ENCODE measurements around the gene SEC24C. TPM values are rescaled to one million over a fixed set of nuclear protein-coding genes. Genes with fewer than 3 reads are reported as not detected.

Gene SEC24C
- total and polyA plus RNA-seq, 2 of the 13 experiments (the other 11 are each of a cell fraction or from before 2014, with no cell fraction given) = 63.1 to 66.4 TPM

GRCh38 chr10:73803680-73804286, 59.6 kb downstream of the SEC24C start:
- ChIA-PET POLR2A (no interaction called here), CTCF (ENCODE audit: low intra/inter-chr PET ratio, low total read pairs) (no interaction called here)
- no peaks in the 10 kb centered on the region for H3K9me3 ChIP-seq (ENCODE audit: low read length)
- peaks cover 2% of the 10 kb centered on the region for H3K4me1 ChIP-seq (ENCODE audit: insufficient read depth, low read length)
- no TSS peak for BruUV-seq (replicated peaks)
- H3K4me3 ChIP-seq (replicated peaks in 1 of 3; ENCODE audit: insufficient read depth in 1 of 3, low read depth in 2 of 3, low read length in 3 of 3) = no peak overlapping the region
- intact Hi-C loops (cut with micrococcal nuclease; ENCODE audit: unreplicated experiment) = no loop called here
- FAIRE-seq = no peak
- no peak for DNase-seq (ENCODE audit: low spot score)
- no peak overlapping the region for H3K4me2 ChIP-seq (ENCODE audit: low read depth, low read length)
- no peak overlapping the region for H3K27ac ChIP-seq (ENCODE audit: extremely low read length, insufficient read depth, low read length)
- ATAC-seq = no peak
- H2AFZ ChIP-seq (ENCODE audit: low read length) = no peak overlapping the region
- H3K36me3 ChIP-seq (replicated peaks in 1 of 2; ENCODE audit: control insufficient read depth in 1 of 2, insufficient read depth in 2 of 2, low read length in 2 of 2) = peaks cover 29 to 76% of the 10 kb centered on the region in 2 experiments
- no peaks in the 10 kb centered on the region for H3K27me3 ChIP-seq (ENCODE audit: control insufficient read depth in 1 of 2, insufficient read depth in 2 of 2, low read length in 2 of 2)
- TF ChIP-seq MTF2 (CRISPR knock-in tag; IDR thresholded peaks at IDR 0.05; ENCODE audit: borderline replicate concordance) = no peak
- in situ Hi-C loops (cut with HindIII; ENCODE audit: extremely low pct_ligation_motif_present, low pct_unique_long_range_greater_than_20kb) = no loop called here
- no peak overlapping the region for H3K9ac ChIP-seq (ENCODE audit: insufficient read depth, low read depth, low read length)
- H3K79me2 ChIP-seq (ENCODE audit: insufficient read depth, low read length) = no peaks in the 10 kb centered on the region
- H4K20me1 ChIP-seq (ENCODE audit: insufficient read depth, low read length) = no peaks in the 10 kb centered on the region

GRCh38 chr10:73806176-73806950, 62.2 kb downstream of the SEC24C start:
- Histone ChIP-seq H3K4me2 (ENCODE audit: low read depth, low read length) (no peak overlapping the region), H2AFZ (ENCODE audit: low read length) (no peak overlapping the region), H4K20me1 (ENCODE audit: insufficient read depth, low read length) (no peaks in the 10 kb centered on the region), H3K36me3 (replicated peaks in 1 of 2; ENCODE audit: control insufficient read depth in 1 of 2, insufficient read depth in 2 of 2, low read length in 2 of 2) (peaks cover 26 to 60% of the 10 kb centered on the region in 2 experiments), H3K9me3 (ENCODE audit: low read length) (no peaks in the 10 kb centered on the region), H3K79me2 (ENCODE audit: insufficient read depth, low read length) (peaks cover 3% of the 10 kb centered on the region), H3K4me1 (ENCODE audit: insufficient read depth, low read length) (peaks cover 21% of the 10 kb centered on the region), H3K27ac (ENCODE audit: extremely low read length, insufficient read depth, low read length) (no peak overlapping the region), H3K9ac (ENCODE audit: insufficient read depth, low read depth, low read length) (no peak overlapping the region), H3K4me3 (replicated peaks in 1 of 3; ENCODE audit: insufficient read depth in 1 of 3, low read depth in 2 of 3, low read length in 3 of 3) (no peak overlapping the region), H3K27me3 (ENCODE audit: control insufficient read depth in 1 of 2, insufficient read depth in 2 of 2, low read length in 2 of 2) (no peaks in the 10 kb centered on the region; a peak in 1 of 5 replicates)
- in situ Hi-C loops (cut with HindIII; ENCODE audit: extremely low pct_ligation_motif_present, low pct_unique_long_range_greater_than_20kb) (no loop called here), intact Hi-C loops (cut with micrococcal nuclease; ENCODE audit: unreplicated experiment) (no loop called here)
- POLR2A ChIA-PET = no interaction called here
- ATAC-seq (no peak), DNase-seq (ENCODE audit: low spot score) (no peak), FAIRE-seq (no peak)
- CTCF ChIA-PET (ENCODE audit: low intra/inter-chr PET ratio, low total read pairs) = no interaction called here
- 99% methylated on average over 14 of the region's 14 CpGs for WGBS (ENCODE audit: low lambda C conversion rate)
- BruUV-seq (replicated peaks) = no TSS peak
- TF ChIP-seq TEF (CRISPR knock-in tag; IDR thresholded peaks at IDR 0.05) (no peak), ZNF414 (CRISPR knock-in tag; IDR thresholded peaks at IDR 0.05) (no peak), SIN3A (IDR thresholded peaks at IDR 0.05; ENCODE audit: borderline replicate concordance, low read depth, low read length) (no peak), MAFF (IDR thresholded peaks at IDR 0.05; ENCODE audit: low read depth, low read length) (no peak), TFDP2 (CRISPR knock-in tag; IDR thresholded peaks at IDR 0.05) (no peak), ZNF784 (CRISPR knock-in tag; IDR thresholded peaks at IDR 0.05; ENCODE audit: borderline replicate concordance) (no peak), ZNF121 (CRISPR knock-in tag; IDR thresholded peaks at IDR 0.05) (no peak), ETV5 (CRISPR knock-in tag; IDR thresholded peaks at IDR 0.05; ENCODE audit: borderline replicate concordance) (no peak), ZNF703 (CRISPR knock-in tag; IDR thresholded peaks at IDR 0.05; ENCODE audit: borderline replicate concordance) (no peak), PHF5A (CRISPR knock-in tag; IDR thresholded peaks at IDR 0.05; ENCODE audit: low read depth, unreplicated experiment) (no peak), PRPF4 (IDR thresholded peaks at IDR 0.05; ENCODE audit: low read depth, low read length, poor library complexity, severe bottlenecking) (no peak), GZF1 (CRISPR knock-in tag; IDR thresholded peaks at IDR 0.05) (no peak)

Data from HepG2 (cell line).